Testis (tissue), 3 donors: ENCODE results near the gene SPECC1L. TPM values are rescaled to one million over a fixed set of nuclear protein-coding genes. Genes with fewer than 3 reads are reported as not detected.

Experiments used
- DNase-seq: peaks from one replicate; pipeline ENCODE4 v3.0.0-alpha.2; 2019
- H3K27ac ChIP-seq, 2 donors: fragments of 200-600 bp; sonication (generic); one replicate each; pipeline ENCODE4 v1.5.1; 2019
- H3K27me3 ChIP-seq: fragments of 200-600 bp; sonication (generic); one replicate; pipeline ENCODE4 v1.5.1; 2019
- H3K36me3 ChIP-seq: fragments of 200-600 bp; sonication (generic); one replicate; pipeline ENCODE4 v1.5.1; 2017; ENCODE audit warnings: low read depth; ENCODE audit errors: missing control alignments
- H3K4me1 ChIP-seq: fragments of 200-600 bp; sonication (generic); one replicate; pipeline ENCODE4 v1.5.1; 2019
- H3K4me3 ChIP-seq, 2 donors: fragments of 200-600 bp; sonication (generic); one replicate each; pipeline ENCODE4 v1.5.1; 2017 to 2019
- H3K9me3 ChIP-seq: fragments of 200-600 bp; sonication (generic); one replicate; pipeline ENCODE4 v1.5.1; 2017
- CTCF ChIP-seq, 3 experiments: fragments of 450-650 bp in 2 of 3; fragments of 200-600 bp in 1 of 3; sonication (generic) in 1 of 3; IDR thresholded peaks; one replicate each; pipeline ENCODE4 v1.5.1; 2016 to 2019; ENCODE audit warnings: antibody characterized with exemption in 3 of 3, mild to moderate bottlenecking in 2 of 3, moderate library complexity in 1 of 3
- POLR2A ChIP-seq: fragments of 450-650 bp; IDR thresholded peaks from one replicate; pipeline ENCODE4 v1.6.1; 2017; ENCODE audit warnings: antibody characterized with exemption, mild to moderate bottlenecking, moderate library complexity
- WGBS, 2 donors: methylation state at CpG; one replicate each; pipeline ENCODE4 v1.1.5; 2018; 5-methylcytosine and 5-hydroxymethylcytosine counted together
- intact Hi-C: fragments of 100-400 bp; cut with DNase I; formaldehyde crosslinking; loops from one replicate; pipeline ENCODE4 v1.15.1; 2023; ENCODE audit warnings: low total_unique reads
- polyA plus RNA-seq: library from polyadenylated mRNA; stranded (reverse); fragments of 350-450 nt; fragmentation: Illumina TruSeq; extraction: RNeasy Lipid Tissue Mini Kit (QIAGEN cat#74804); gene quantifications from one replicate; pipeline ENCODE4 v1.2.3, GENCODE V29; 2014; ENCODE audit warnings: low read depth, low replicate concordance; ENCODE audit not compliant: insufficient read depth
- total RNA-seq, 2 donors: library from RNA; depleted of rRNA; stranded (reverse); fragments of >200 nt; gene quantifications; one replicate each; pipeline ENCODE4 v1.2.3, GENCODE V29; 2016

The SPECC1L gene
- total and polyA plus RNA-seq, 3 donors from 2014 or later, result 70.0 to 83.6 (median 82.3) TPM

DNA sequence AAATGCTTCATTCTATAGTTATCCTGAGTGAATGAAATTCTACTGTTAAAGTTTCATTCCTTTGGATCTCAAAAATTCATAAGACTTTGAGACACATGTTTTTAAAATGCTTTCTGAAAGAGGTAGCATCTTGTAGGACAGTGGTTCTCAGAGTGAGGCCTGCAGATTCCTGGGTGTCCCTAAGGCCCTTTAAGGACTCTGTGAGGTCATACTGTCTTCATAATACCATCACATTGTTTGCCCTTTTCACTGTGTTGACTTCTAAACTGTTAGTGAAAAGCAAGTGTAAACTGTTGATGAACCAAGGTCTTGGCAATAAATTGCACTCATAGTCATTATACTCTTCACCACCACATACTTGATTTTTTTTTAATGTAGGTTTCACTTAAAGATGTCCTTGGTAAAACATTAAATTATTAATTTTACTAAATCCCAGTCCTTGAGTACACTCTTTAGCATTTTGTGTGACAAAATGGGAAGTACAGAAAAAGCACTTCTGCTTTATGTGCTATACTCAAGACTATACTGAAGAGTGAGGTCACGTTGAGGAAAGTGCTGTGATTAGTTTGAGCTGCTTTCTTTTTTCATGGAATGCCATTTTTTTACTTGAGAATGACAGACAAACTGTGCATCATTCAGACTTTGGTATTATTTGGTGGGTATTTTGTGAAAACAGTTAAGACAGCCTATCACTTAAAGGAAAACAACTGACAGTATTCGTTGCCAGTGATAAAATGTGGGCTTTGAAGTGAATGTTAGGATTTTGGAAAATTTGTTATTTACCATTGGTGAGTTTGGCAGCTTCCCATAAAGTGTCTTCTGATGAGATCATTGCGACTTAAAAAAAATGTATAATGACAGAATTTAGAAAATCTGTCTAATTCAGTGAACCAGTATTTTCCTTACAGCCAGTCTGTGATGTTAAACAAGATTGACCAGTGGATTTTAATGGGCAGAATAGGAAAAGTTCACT, 61.1 kb downstream of the SPECC1L start:
- no peaks in the 10 kb centered on the region for H3K36me3 ChIP-seq
- H3K9me3 ChIP-seq, result no peaks in the 10 kb centered on the region
- 72 to 75% methylated on average over 3 of the region's 3 CpGs for WGBS, 2 donors
- no peak for DNase-seq
- H3K4me3 ChIP-seq, result no peak overlapping the region
- no peaks in the 10 kb centered on the region for H3K27me3 ChIP-seq
- H3K4me1 ChIP-seq, result no peaks in the 10 kb centered on the region
- H3K27ac ChIP-seq, result no peak overlapping the region
- TF ChIP-seq POLR2A (no peak), CTCF (IDR thresholded peaks at IDR 0.05) (no peak)
- intact Hi-C loops, result no loop called here

- Histone ChIP-seq H3K9me3 (no peaks in the 10 kb centered on the region), H3K4me1 (no peaks in the 10 kb centered on the region), H3K27ac (no peak overlapping the region), H3K36me3 (no peaks in the 10 kb centered on the region), H3K4me3 (no peak overlapping the region), H3K27me3 (no peaks in the 10 kb centered on the region)
- no peak for DNase-seq
- TF ChIP-seq POLR2A (no peak), CTCF (IDR thresholded peaks at IDR 0.05) (no peak)
- intact Hi-C loops, result no loop called here
- WGBS, 2 donors, result 93 to 96% methylated on average over 2 of the region's 2 CpGs
Measured at GRCh38 chr22:24333301-24333700, 62.7 kb downstream of the SPECC1L start.

DNA sequence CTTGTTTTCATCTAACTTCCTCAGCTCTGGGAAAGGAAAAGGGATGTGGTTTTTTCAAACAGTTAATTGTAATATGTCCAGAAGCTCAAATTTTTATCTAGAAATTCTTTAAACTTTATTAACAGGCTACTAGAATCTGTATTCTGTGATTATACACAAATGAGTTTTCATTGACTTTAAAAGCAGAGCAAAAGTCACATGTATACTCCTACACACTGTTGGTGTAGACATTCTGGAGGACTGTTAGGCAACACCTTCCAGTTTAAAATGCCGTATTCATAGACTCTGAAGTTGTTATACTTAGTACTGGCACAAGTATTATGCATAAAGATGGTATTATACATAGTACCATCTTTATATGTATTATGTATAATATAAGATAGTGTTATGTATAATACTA, 64.9 kb downstream of the SPECC1L start:
- Histone ChIP-seq H3K27ac (no peak overlapping the region), H3K4me3 (no peak overlapping the region), H3K4me1 (no peaks in the 10 kb centered on the region), H3K9me3 (no peaks in the 10 kb centered on the region), H3K36me3 (no peaks in the 10 kb centered on the region), H3K27me3 (no peaks in the 10 kb centered on the region)
- DNase-seq, result no peak
- intact Hi-C loops, result no loop called here
- TF ChIP-seq POLR2A (no peak), CTCF (IDR thresholded peaks at IDR 0.05) (no peak)
- 81 to 96% methylated on average over 1 of the region's 1 CpG for WGBS, 2 donors

GRCh38 chr22:24337894-24338645, 67.4 kb downstream of the SPECC1L start:
- H3K36me3 ChIP-seq, result no peaks in the 10 kb centered on the region
- H3K27ac ChIP-seq, result no peak overlapping the region
- no peaks in the 10 kb centered on the region for H3K27me3 ChIP-seq
- DNase-seq, result no peak
- intact Hi-C loops, result no loop called here
- 88 to 92% methylated on average over 6 of the region's 6 CpGs for WGBS, 2 donors
- H3K4me1 ChIP-seq, result no peaks in the 10 kb centered on the region
- no peak for TF ChIP-seq CTCF (IDR thresholded peaks at IDR 0.05)
- TF ChIP-seq POLR2A, result no peak
- H3K4me3 ChIP-seq, result no peak overlapping the region
- no peaks in the 10 kb centered on the region for H3K9me3 ChIP-seq
